ENCODE results near the gene CAPN15. TPM values are rescaled to one million over a fixed set of nuclear protein-coding genes. Genes with fewer than 3 reads are reported as not detected.

CAPN15 gene
- total RNA-seq, 1 experiment from 2014 or later, result 76.4 TPM

DNA sequence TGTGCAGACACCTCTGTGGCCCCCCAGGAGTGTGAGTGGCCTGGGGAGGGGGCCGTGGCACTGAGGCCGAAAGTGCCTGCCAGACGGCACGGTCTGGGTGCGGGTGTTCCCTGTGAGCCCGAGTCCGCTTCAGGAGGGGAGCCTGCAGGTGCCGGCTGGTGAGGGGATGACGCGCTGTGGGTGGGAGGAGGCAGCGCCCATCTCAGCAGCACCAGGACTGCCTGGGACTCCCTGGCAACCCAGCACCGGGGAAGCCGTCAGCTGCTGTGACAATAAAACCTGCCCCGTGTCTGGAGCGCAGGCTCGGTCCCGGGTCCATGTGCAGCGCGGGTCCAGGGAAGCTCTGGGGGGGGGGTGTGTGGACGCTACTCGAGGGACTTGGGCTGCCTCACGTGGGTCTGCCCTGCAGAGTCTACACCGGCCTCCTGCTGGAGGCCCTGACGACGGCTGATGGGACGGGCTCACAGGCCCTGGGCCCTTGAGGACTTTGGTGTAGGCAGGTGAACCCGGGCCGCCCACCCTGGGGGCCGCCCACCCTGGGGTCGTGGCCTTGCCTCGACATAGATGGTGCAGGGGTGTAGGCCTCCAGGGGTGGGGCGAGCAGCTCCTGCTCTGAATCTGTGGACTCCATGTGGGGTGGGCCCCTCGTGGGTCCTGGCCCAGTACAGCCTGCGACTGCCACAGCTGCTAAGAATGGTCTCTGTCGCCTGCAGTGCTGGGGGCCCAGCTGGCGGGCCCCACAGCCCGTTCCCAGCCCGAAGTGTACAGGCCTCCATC is 56.5 kb downstream of the CAPN15 start:
- H3K27ac Mint-ChIP-seq, result no peak overlapping the region
- Histone ChIP-seq H3K56ac (ENCODE audit: insufficient read length, low read depth, low read length) (no peak overlapping the region), H3K79me1 (ENCODE audit: insufficient read depth, low read depth, low read length, poor library complexity, severe bottlenecking) (no peaks in the 10 kb centered on the region), H3K27me3 (ENCODE audit: insufficient read depth, low read length) (peaks cover 7% of the 10 kb centered on the region; the same call in 1 of the 2 replicates), H3K9me3 (ENCODE audit: control insufficient read depth, low read depth, low read length) (no peaks in the 10 kb centered on the region), H4K8ac (replicated peaks; ENCODE audit: insufficient read length, low read depth, low read length) (no peak overlapping the region), H2BK5ac (ENCODE audit: insufficient read length, low read length) (no peak overlapping the region), H3T11ph (ENCODE audit: low read length) (no peak overlapping the region), H3K79me2 (ENCODE audit: insufficient read depth, low read length) (no peaks in the 10 kb centered on the region), H2AK5ac (ENCODE audit: insufficient read length, low read length) (no peak overlapping the region), H2BK15ac (ENCODE audit: low read depth, low read length) (no peak overlapping the region), H3K4ac (ENCODE audit: low read depth, low read length) (no peak overlapping the region), H3K9ac (ENCODE audit: extremely low read depth, insufficient read length, low read length) (no peak overlapping the region), H2BK120ac (ENCODE audit: low read depth, low read length, poor library complexity, severe bottlenecking) (no peak overlapping the region), H4K5ac (ENCODE audit: insufficient read length, low read depth, low read length) (no peak overlapping the region), H3K18ac (ENCODE audit: insufficient read length, low read depth, low read length) (no peak overlapping the region), H3K27ac (ENCODE audit: insufficient read length, low read depth, low read length) (no peak overlapping the region), H3K4me2 (ENCODE audit: insufficient read depth, insufficient read length, low read length) (peak overlapping the region; percentile 16), H4K91ac (ENCODE audit: insufficient read length, low read depth, low read length) (no peak overlapping the region), H2AFZ (ENCODE audit: low read length) (no peak overlapping the region), H2BK12ac (ENCODE audit: insufficient read length, low read depth, low read length) (no peak overlapping the region), H3K14ac (ENCODE audit: insufficient read depth, low read length) (peak overlapping the region; percentile 17; the same call in 1 of the 2 replicates), H3K4me1 (ENCODE audit: insufficient read depth, low read length) (no peaks in the 10 kb centered on the region; the same call in 1 of the 2 replicates), H4K20me1 (ENCODE audit: control insufficient read depth, insufficient read depth, insufficient read length) (no peaks in the 10 kb centered on the region), H3K23me2 (ENCODE audit: insufficient read length, low read depth, low read length, poor library complexity, severe bottlenecking) (peaks cover 5% of the 10 kb centered on the region), H2BK20ac (ENCODE audit: low read depth, low read length, poor library complexity, severe bottlenecking) (no peak overlapping the region), H3K23ac (ENCODE audit: insufficient read length, low read depth, low read length) (no peak overlapping the region)
- peaks cover 6 to 21% of the 10 kb centered on the region in 2 experiments for H3K4me1 Mint-ChIP-seq
- peaks cover 0 to 4% (median 4%) of the 10 kb centered on the region in 3 experiments; a peak in 3 of 7 replicates for H3K36me3 Mint-ChIP-seq (ENCODE audit: insufficient read depth in 1 of 3, low read depth in 3 of 3)
- WGBS (ENCODE audit: extremely low coverage, insufficient read length, low lambda C conversion rate), result no CpG with 5 or more reads among the region's 38 CpGs
- H3K4me3 Mint-ChIP-seq, result no peak overlapping the region
- no peak for DNase-seq
- H3K9me3 Mint-ChIP-seq, result no peaks in the 10 kb centered on the region
- TF ChIP-seq, protein P1, sequence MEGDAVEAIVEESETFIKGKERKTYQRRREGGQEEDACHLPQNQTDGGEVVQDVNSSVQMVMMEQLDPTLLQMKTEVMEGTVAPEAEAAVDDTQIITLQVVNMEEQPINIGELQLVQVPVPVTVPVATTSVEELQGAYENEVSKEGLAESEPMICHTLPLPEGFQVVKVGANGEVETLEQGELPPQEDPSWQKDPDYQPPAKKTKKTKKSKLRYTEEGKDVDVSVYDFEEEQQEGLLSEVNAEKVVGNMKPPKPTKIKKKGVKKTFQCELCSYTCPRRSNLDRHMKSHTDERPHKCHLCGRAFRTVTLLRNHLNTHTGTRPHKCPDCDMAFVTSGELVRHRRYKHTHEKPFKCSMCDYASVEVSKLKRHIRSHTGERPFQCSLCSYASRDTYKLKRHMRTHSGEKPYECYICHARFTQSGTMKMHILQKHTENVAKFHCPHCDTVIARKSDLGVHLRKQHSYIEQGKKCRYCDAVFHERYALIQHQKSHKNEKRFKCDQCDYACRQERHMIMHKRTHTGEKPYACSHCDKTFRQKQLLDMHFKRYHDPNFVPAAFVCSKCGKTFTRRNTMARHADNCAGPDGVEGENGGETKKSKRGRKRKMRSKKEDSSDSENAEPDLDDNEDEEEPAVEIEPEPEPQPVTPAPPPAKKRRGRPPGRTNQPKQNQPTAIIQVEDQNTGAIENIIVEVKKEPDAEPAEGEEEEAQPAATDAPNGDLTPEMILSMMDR (conservative IDR thresholded peaks at IDR 0.05), result no peak
- H3K27me3 Mint-ChIP-seq (ENCODE audit: low read depth), result peaks cover 33% of the 10 kb centered on the region

Measured in H9 (cell line).